Loucy (cell line): ENCODE results near the gene BCAN.

Source experiments
- CTCF ChIP-seq: fragments of 200-600 bp; sonication (generic); conservative IDR thresholded peaks from 2 replicates; pipeline ENCODE4 v1.5.1; 2014; ENCODE audit warnings: mild to moderate bottlenecking, antibody characterized with exemption, low read length
- EZH2phosphoT487 ChIP-seq: fragments of 200-600 bp; IDR thresholded peaks from 2 replicates; pipeline ENCODE4 v1.6.1; 2018; ENCODE audit warnings: antibody characterized with exemption, mild to moderate bottlenecking, moderate library complexity, borderline replicate concordance

- TF ChIP-seq EZH2phosphoT487 (no peak), CTCF (no peak)
Observed at GRCh38 chr1:156704166-156704711, 62.3 kb downstream of the BCAN start.
